Measurements from ENCODE around the gene GABPB2. TPM values are rescaled to one million over a fixed set of nuclear protein-coding genes. Genes with fewer than 3 reads are reported as not detected.

Gene GABPB2
- total and polyA plus RNA-seq, 10 donors: 3.0 to 22.8 (median 14.6) TPM

DNA sequence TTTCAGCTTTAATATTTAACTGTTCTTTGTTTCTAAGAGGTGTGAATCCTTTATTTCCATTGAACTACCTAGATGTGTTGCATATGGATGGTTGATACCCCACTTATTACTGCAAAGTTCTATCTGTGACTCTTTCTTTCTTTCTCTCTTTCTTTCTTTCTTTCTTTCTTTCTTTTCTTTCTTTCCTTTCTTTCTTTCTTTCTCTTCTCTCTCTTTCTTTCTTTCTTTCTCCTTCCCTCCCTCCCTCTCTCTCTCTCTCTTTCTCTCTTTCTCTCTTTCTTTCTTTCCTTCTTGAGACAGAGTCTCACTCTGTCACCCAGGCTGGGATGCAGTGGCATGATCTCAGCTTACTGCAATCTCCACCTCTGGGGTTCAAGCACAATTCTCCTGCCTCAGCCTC, 34.1 kb downstream of the GABPB2 start:
- TF ChIP-seq POLR2AphosphoS5 (IDR thresholded peaks at IDR 0.05) (no peak), POLR2A (IDR thresholded peaks at IDR 0.05) (no peak)
- TF ChIP-seq, protein P1, sequence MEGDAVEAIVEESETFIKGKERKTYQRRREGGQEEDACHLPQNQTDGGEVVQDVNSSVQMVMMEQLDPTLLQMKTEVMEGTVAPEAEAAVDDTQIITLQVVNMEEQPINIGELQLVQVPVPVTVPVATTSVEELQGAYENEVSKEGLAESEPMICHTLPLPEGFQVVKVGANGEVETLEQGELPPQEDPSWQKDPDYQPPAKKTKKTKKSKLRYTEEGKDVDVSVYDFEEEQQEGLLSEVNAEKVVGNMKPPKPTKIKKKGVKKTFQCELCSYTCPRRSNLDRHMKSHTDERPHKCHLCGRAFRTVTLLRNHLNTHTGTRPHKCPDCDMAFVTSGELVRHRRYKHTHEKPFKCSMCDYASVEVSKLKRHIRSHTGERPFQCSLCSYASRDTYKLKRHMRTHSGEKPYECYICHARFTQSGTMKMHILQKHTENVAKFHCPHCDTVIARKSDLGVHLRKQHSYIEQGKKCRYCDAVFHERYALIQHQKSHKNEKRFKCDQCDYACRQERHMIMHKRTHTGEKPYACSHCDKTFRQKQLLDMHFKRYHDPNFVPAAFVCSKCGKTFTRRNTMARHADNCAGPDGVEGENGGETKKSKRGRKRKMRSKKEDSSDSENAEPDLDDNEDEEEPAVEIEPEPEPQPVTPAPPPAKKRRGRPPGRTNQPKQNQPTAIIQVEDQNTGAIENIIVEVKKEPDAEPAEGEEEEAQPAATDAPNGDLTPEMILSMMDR (IDR thresholded peaks at IDR 0.05 in 8 of 11, conservative IDR thresholded peaks at IDR 0.05 in 3 of 11): no peak
- DNase-seq: no peak
- Histone ChIP-seq H3K9me3 (no peaks in the 10 kb centered on the region), H3K4me3 (no peak overlapping the region), H3K36me3 (peaks cover 0 to 73% (median 19%) of the 10 kb centered on the region in 6 donors), H3K27me3 (replicated peaks in 1 of 7) (no peaks in the 10 kb centered on the region), H3K4me1 (no peaks in the 10 kb centered on the region), H3K27ac (no peak overlapping the region)
- intact Hi-C loops (cut with DNase I; ENCODE audit: low total_unique reads): loop anchor here (5.0 kb wide), 1 partner anchor 53 kb away; the partner anchor contains the start of gene TNFAIP8L2

DNA sequence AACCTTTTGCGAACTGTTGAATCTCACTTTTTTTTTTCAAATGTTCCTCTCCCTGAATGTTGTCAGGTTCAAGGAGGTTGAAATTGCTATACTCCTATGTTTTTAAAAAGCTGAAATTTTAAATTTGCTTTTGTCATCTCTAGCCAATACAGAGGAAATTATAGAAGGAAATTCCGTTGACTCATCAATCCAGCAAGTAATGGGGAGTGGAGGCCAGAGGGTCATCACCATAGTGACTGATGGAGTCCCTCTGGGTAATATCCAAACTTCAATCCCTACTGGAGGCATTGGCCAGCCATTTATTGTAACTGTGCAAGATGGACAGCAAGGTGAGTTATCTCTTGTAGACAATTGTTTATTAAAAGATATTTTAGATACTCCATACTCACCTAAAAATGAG, 36.3 kb downstream of the GABPB2 start:
- H3K9me3 ChIP-seq: no peaks in the 10 kb centered on the region
- peaks cover 4 to 89% (median 24%) of the 10 kb centered on the region in 6 donors for H3K36me3 ChIP-seq
- WGBS, 5 donors: 75 to 84% (median 78%) methylated on average over 2 of the region's 2 CpGs
- intact Hi-C loops (cut with DNase I; ENCODE audit: low total_unique reads): no loop called here
- DNase-seq: no peak
- TF ChIP-seq, protein P1 (IDR thresholded peaks at IDR 0.05 in 8 of 11, conservative IDR thresholded peaks at IDR 0.05 in 3 of 11): no peak
- no peak for TF ChIP-seq POLR2A (IDR thresholded peaks at IDR 0.05)
- TF ChIP-seq POLR2AphosphoS5 (IDR thresholded peaks at IDR 0.05): no peak
- no peak overlapping the region for H3K27ac ChIP-seq
- no peaks in the 10 kb centered on the region for H3K4me1 ChIP-seq
- no peaks in the 10 kb centered on the region for H3K27me3 ChIP-seq (replicated peaks in 1 of 7)
- no peak overlapping the region for H3K4me3 ChIP-seq

DNA sequence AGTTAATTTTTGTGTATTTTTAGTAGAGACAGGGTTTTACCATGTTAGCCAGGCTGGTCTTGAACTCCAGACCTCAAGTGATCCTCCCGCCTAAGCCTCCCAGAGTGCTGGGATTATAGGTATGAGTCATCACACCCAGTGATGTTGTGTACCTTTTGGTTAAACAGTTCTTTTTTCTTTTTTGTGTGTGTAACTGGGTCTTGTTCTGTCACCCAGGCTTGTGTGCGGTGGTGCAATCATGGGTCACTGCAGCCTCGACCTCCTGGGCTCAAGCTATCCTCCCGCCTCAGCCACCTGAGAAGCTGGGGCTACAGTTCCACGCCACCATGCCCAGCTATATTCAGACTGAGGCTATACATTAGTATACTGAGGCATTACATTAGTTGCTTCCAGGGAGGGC, 37.8 kb downstream of the GABPB2 start:
- Histone ChIP-seq H3K27me3 (replicated peaks in 1 of 7) (no peaks in the 10 kb centered on the region), H3K4me3 (no peak overlapping the region), H3K9me3 (no peaks in the 10 kb centered on the region), H3K4me1 (no peaks in the 10 kb centered on the region), H3K36me3 (peaks cover 4 to 89% (median 24%) of the 10 kb centered on the region in 6 donors), H3K27ac (no peak overlapping the region)
- intact Hi-C loops (cut with DNase I; ENCODE audit: low total_unique reads): no loop called here
- TF ChIP-seq, protein P1 (IDR thresholded peaks at IDR 0.05 in 8 of 11, conservative IDR thresholded peaks at IDR 0.05 in 3 of 11): no peak
- TF ChIP-seq POLR2A (IDR thresholded peaks at IDR 0.05) (no peak), POLR2AphosphoS5 (IDR thresholded peaks at IDR 0.05) (no peak)
- WGBS, 5 donors: 90 to 97% (median 95%) methylated on average over 5 of the region's 5 CpGs
- no peak for DNase-seq

DNA sequence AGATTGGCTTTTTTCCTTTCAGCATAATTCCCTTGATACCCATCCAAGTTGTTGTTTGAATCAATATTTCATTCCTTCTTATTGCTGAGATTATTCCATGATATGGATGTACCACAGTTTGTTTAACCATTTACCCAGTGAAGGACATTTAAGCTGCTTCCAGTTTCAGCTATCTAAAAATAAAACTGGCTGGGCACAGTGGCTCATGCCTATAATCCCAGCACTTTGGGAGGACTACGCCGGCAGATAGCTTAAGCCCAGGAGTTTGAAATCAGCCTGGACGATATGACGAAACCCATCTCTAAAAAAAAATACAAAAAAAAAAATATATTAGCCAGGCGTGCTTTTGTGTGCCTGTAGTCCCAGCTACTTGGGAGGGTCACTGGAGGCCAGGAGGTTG, 43.3 kb downstream of the GABPB2 start:
- intact Hi-C loops (cut with DNase I; ENCODE audit: low total_unique reads): no loop called here
- Histone ChIP-seq H3K9me3 (no peaks in the 10 kb centered on the region), H3K27ac (no peak overlapping the region), H3K4me3 (no peak overlapping the region), H3K4me1 (no peaks in the 10 kb centered on the region), H3K27me3 (replicated peaks in 1 of 7) (no peaks in the 10 kb centered on the region), H3K36me3 (peaks cover 4 to 91% (median 24%) of the 10 kb centered on the region in 6 donors)
- no peak for DNase-seq
- 94 to 98% (median 97%) methylated on average over 5 of the region's 5 CpGs for WGBS, 5 donors
- no peak for TF ChIP-seq POLR2A (IDR thresholded peaks at IDR 0.05)
- TF ChIP-seq, protein P1 (IDR thresholded peaks at IDR 0.05 in 8 of 11, conservative IDR thresholded peaks at IDR 0.05 in 3 of 11): no peak
- no peak for TF ChIP-seq POLR2AphosphoS5 (IDR thresholded peaks at IDR 0.05)

All from spleen (tissue), 11 donors.